Loucy (cell line): Measurements from ENCODE around the gene POLR3K.
"Not testable (repeated sequence)": the region's sequence is repeated elsewhere in the genome, so short reads cannot be mapped to it uniquely, and the experiment has no call there.

ENCODE experiments used
- H2AFZ ChIP-seq: fragments of 200-600 bp; sonication (generic); 2 replicates; pipeline ENCODE4 v1.6.0; 2016; ENCODE audit warnings: antibody characterized with exemption, mild to moderate bottlenecking, low read length, moderate library complexity
- H3F3A ChIP-seq: fragments of 200-600 bp; 2 replicates; pipeline ENCODE4 v1.6.0; 2016; ENCODE audit warnings: antibody characterized with exemption, low read depth, mild to moderate bottlenecking
- H3K27me3 ChIP-seq: fragments of 200-600 bp; sonication (generic); 2 replicates; pipeline ENCODE4 v1.6.1; 2014; ENCODE audit warnings: low read length, mild to moderate bottlenecking; ENCODE audit not compliant: insufficient read depth, poor library complexity, severe bottlenecking
- H3K36me3 ChIP-seq: fragments of 200-600 bp; sonication (generic); 2 replicates; pipeline ENCODE4 v1.6.1; 2016; ENCODE audit warnings: low read length; ENCODE audit not compliant: insufficient read depth
- H3K4me1 ChIP-seq: fragments of 200-600 bp; sonication (generic); 2 replicates; pipeline ENCODE4 v1.5.1; 2014; ENCODE audit warnings: low read length, mild to moderate bottlenecking; ENCODE audit not compliant: insufficient read depth, poor library complexity, severe bottlenecking
- H3K4me2 ChIP-seq: fragments of 200-600 bp; sonication (generic); 2 replicates; pipeline ENCODE4 v1.6.0; 2014; ENCODE audit warnings: antibody characterized with exemption, low read length, low read depth, mild to moderate bottlenecking; ENCODE audit not compliant: poor library complexity, severe bottlenecking
- H3K4me3 ChIP-seq: fragments of 200-600 bp; sonication (generic); 2 replicates; pipeline ENCODE4 v1.5.1; 2014; ENCODE audit warnings: low read length, mild to moderate bottlenecking, mixed read lengths; ENCODE audit not compliant: poor library complexity, severe bottlenecking
- H3K79me2 ChIP-seq: fragments of 200-600 bp; sonication (generic); 2 replicates; pipeline ENCODE4 v1.6.1; 2014; ENCODE audit warnings: low read length; ENCODE audit not compliant: insufficient read depth
- H3K9ac ChIP-seq: fragments of 200-600 bp; sonication (generic); 2 replicates; pipeline ENCODE4 v1.6.0; 2014; ENCODE audit warnings: mild to moderate bottlenecking, low read depth, low read length, moderate library complexity; ENCODE audit not compliant: poor library complexity, severe bottlenecking
- H3K9me2 ChIP-seq: fragments of 200-600 bp; sonication (generic); replicated peaks from 2 replicates; pipeline ENCODE4 v1.6.1; 2016; ENCODE audit warnings: low read depth, low read length, mixed read lengths
- H3K9me3 ChIP-seq: fragments of 200-600 bp; sonication (generic); 2 replicates; pipeline ENCODE4 v1.6.1; 2014; ENCODE audit warnings: mild to moderate bottlenecking, antibody characterized with exemption, low read length, low read depth; ENCODE audit not compliant: insufficient read depth
- H4K20me1 ChIP-seq: fragments of 200-600 bp; sonication (generic); 2 replicates; pipeline ENCODE4 v1.6.0; 2014; ENCODE audit warnings: antibody characterized with exemption, low read length, mild to moderate bottlenecking; ENCODE audit not compliant: insufficient read depth, poor library complexity, severe bottlenecking
- EZH2phosphoT487 ChIP-seq: fragments of 200-600 bp; IDR thresholded peaks from 2 replicates; pipeline ENCODE4 v1.6.1; 2018; ENCODE audit warnings: antibody characterized with exemption, mild to moderate bottlenecking, moderate library complexity, borderline replicate concordance
- TF ChIP-seq, protein P1 (sequence below): fragments of 200-600 bp; sonication (generic); conservative IDR thresholded peaks from 2 replicates; pipeline ENCODE4 v1.5.1; 2014; ENCODE audit warnings: mild to moderate bottlenecking, antibody characterized with exemption, low read length

The POLR3K gene

DNA sequence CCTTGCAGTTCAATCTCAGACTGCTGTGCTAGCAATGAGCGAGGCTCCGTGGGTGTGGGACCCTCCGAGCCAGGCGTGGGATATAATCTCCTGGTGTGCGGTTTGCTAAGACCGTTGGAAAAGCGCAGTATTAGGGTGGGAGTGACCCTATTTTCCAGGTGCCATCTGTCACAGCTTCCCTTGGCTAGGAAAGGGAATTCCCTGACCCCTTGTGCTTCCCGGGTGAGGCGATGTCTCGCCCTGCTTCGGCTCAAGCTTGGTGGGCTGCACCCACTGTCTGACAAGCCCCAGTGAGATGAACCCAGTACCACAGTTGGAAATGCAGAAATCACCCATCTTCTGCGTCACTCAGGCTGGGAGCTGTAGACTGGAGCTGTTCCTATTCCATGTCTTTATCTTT lies 32.5 kb downstream of the POLR3K start:
- not testable (repeated sequence) for H3F3A ChIP-seq, H3K4me3 ChIP-seq, H3K4me1 ChIP-seq, H3K4me2 ChIP-seq, H3K79me2 ChIP-seq, H3K9me3 ChIP-seq, H3K36me3 ChIP-seq, H2AFZ ChIP-seq, H3K27me3 ChIP-seq, H3K9ac ChIP-seq, H4K20me1 ChIP-seq, H3K9me2 ChIP-seq

DNA sequence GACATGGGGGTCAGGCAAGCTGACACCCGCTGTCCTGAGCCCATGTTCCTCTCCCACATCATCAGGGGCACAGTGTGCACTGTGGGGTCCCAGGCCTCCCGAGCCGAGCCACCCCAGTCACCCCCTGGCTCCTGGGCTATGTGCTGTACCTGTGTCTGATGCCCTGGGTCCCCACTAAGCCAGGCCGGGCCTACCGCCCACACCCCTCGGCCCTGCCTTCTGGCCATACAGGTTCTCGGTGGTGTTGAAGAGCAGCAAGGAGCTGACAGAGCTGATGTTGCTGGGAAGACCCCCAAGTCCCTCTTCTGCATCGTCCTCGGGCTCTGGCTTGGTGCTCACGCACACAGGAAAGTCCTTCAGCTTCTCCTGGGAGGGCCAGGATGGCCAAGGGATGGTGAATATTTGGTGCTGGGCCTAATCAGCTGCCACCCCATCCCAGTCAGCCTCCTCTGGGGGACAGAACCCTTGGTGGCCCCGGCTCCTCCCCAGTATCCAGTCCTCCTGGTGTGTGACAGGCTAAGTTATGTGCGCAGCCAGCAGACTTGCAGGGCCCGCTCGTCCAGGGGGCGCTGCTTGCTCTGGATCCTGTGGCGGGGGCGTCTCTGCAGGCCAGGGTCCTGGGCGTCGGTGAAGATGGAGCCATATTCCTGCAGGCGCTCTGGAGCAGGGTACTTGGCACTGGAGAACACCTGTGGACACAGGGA lies 36.2 kb downstream of the POLR3K start:
- H3K9me2 ChIP-seq, H3K9me3 ChIP-seq, H3F3A ChIP-seq, H3K4me3 ChIP-seq, H3K36me3 ChIP-seq, H3K4me1 ChIP-seq, H2AFZ ChIP-seq, H3K79me2 ChIP-seq, H3K4me2 ChIP-seq, H3K9ac ChIP-seq, H4K20me1 ChIP-seq, H3K27me3 ChIP-seq: not testable (repeated sequence)

DNA sequence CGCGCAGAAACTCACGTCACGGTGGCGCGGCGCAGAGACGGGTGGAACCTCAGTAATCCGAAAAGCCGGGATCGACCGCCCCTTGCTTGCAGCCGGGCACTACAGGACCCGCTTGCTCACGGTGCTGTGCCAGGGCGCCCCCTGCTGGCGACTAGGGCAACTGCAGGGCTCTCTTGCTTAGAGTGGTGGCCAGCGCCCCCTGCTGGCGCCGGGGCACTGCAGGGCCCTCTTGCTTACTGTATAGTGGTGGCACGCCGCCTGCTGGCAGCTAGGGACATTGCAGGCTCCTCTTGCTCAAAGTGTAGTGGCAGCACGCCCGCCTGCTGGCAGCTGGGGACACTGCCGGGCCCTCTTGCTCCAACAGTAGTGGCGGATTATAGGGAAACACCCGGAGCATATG lies 42.6 kb downstream of the POLR3K start:
- not testable (repeated sequence) for H2AFZ ChIP-seq, H3K4me2 ChIP-seq, H3K9ac ChIP-seq, H3K79me2 ChIP-seq, H4K20me1 ChIP-seq, H3K9me2 ChIP-seq, H3K36me3 ChIP-seq, H3K9me3 ChIP-seq, H3K27me3 ChIP-seq, H3K4me1 ChIP-seq, H3K4me3 ChIP-seq, H3F3A ChIP-seq
- TF ChIP-seq, protein P1, sequence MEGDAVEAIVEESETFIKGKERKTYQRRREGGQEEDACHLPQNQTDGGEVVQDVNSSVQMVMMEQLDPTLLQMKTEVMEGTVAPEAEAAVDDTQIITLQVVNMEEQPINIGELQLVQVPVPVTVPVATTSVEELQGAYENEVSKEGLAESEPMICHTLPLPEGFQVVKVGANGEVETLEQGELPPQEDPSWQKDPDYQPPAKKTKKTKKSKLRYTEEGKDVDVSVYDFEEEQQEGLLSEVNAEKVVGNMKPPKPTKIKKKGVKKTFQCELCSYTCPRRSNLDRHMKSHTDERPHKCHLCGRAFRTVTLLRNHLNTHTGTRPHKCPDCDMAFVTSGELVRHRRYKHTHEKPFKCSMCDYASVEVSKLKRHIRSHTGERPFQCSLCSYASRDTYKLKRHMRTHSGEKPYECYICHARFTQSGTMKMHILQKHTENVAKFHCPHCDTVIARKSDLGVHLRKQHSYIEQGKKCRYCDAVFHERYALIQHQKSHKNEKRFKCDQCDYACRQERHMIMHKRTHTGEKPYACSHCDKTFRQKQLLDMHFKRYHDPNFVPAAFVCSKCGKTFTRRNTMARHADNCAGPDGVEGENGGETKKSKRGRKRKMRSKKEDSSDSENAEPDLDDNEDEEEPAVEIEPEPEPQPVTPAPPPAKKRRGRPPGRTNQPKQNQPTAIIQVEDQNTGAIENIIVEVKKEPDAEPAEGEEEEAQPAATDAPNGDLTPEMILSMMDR = peak; percentile 31

DNA sequence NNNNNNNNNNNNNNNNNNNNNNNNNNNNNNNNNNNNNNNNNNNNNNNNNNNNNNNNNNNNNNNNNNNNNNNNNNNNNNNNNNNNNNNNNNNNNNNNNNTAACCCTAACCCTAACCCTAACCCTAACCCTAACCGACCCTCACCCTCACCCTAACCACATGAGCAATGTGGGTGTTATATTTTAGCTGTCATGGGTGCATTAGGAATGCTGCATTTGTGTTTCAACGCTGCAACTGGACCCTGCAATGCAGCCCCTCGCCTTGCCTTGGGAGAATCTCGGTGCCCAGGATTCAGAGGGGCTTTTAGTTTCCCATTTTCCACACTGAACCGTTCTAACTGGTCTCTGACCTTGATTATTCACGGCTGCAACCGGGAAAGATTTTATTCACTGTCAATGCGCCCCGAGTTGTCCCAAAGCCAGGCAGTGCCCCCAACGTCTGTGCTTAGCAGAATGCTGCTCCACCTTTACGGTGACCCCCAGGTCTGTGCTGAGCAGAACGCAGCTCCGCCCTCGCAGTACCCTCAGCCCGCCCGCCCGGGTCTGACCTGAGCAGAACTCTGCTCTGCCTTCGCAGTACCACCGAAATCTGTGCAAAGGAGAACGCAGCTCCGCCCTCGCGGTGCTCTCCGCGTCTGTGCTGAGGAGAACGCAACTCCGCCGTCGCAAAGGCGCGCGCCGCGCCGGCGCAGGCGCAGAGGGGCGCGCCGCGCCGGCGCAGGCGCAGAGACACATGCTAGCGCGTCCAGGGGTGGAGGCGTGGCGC lies 43.3 kb downstream of the POLR3K start:
- Histone ChIP-seq H3K9me2 (no peaks in the 10 kb centered on the region), H3K4me1 (no peaks in the 10 kb centered on the region), H4K20me1 (no peaks in the 10 kb centered on the region), H3K36me3 (no peaks in the 10 kb centered on the region), H2AFZ (no peak overlapping the region), H3K4me2 (no peak overlapping the region), H3K9ac (no peak overlapping the region), H3K27me3 (no peaks in the 10 kb centered on the region), H3F3A (no peaks in the 10 kb centered on the region), H3K9me3 (no peaks in the 10 kb centered on the region), H3K79me2 (no peaks in the 10 kb centered on the region), H3K4me3 (no peak overlapping the region)
- TF ChIP-seq EZH2phosphoT487 = no peak
- TF ChIP-seq, protein P1 = no peak
